ENCODE data around the gene NUDT4. TPM values are rescaled to one million over a fixed set of nuclear protein-coding genes. Genes with fewer than 3 reads are reported as not detected.

NUDT4 gene
- total and polyA plus RNA-seq, 9 of the 15 experiments (the other 6 are each of a cell fraction or from before 2014, with no cell fraction given): 38.1 to 164 (median 99.2) TPM

DNA sequence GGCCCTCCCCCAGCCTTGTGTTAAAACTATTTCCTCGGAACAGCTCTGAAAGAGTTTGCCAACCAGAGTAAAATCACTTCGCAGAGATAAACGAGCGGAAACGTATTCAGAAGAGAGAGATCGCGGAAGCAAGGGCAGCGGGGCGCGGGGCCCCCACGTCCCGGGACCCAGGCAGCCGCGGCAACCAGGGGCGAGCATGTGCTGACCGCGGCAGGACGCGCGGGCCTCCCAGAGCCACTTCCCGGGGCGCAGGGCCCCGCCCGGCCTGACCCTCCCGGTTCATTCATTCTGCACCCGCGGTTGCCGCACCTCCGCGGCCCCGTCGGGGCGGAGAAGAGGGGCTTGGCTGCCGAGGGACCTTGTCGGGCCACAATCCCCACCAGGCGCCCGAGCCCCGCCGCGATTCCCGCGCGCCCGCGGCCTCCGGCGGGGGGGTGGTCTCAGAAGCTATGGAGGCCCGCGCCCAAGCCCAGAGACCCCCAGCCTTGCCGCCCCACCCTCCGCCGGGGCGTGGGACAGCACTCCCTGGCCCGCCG lies 63.4 kb downstream of the NUDT4 start (continued):
- TF ChIP-seq RCOR1 (IDR thresholded peaks at IDR 0.05; ENCODE audit: borderline replicate concordance in 1 of 2, low read depth in 2 of 2, low read length in 2 of 2) (no peak), ZNF778 (CRISPR knock-in tag; IDR thresholded peaks at IDR 0.05) (no peak), MAZ (CRISPR knock-in tag; conservative IDR thresholded peaks at IDR 0.05 in 1 of 2, IDR thresholded peaks at IDR 0.05 in 1 of 2) (no peak), SRSF1 (IDR thresholded peaks at IDR 0.05; ENCODE audit: low read depth, low read length) (0 out of 2 replicates have a peak, but pooled peaks have one; percentile 55), ETS1 (conservative IDR thresholded peaks at IDR 0.05; ENCODE audit: control insufficient read depth, low read depth, low read length) (peak; percentile 41; the same call in 1 of the 2 replicates), BCOR (IDR thresholded peaks at IDR 0.05) (no peak)

- under 1% methylated on average over 66 of the region's 105 CpGs for WGBS (ENCODE audit: insufficient coverage, low coverage, missing lambda C conversion rate)
- ChIA-PET CTCF (ENCODE audit: low intra/inter-chr PET ratio) (no interaction called here), POLR2A (interaction anchor here (0.6 to 1.7 kb wide), 11 partner anchors 10 to 659 kb away, joined by 3 to 5 read pairs (median 3); no protein-coding TSS in a partner anchor)
- Histone ChIP-seq H3K36me3 (ENCODE audit: control insufficient read depth, insufficient read depth, low read length) (peaks cover 12% of the 10 kb centered on the region; the same call in 1 of the 3 replicates), H3K4me2 (ENCODE audit: insufficient read depth, low read length) (peak within 1 kb of the TSS; percentile 89), H3K79me2 (ENCODE audit: control insufficient read depth, insufficient read depth, low read length) (peaks cover 62% of the 10 kb centered on the region), H4K20me1 (replicated peaks; ENCODE audit: control insufficient read depth, insufficient read depth, low read length) (peaks cover 31% of the 10 kb centered on the region), H3K9me3 (replicated peaks; ENCODE audit: control insufficient read depth, insufficient read depth, low read depth, low read length) (no peaks in the 10 kb centered on the region), H3K27ac (ENCODE audit: extremely low read depth, low read depth, low read length) (peak within 1 kb of the TSS; percentile 93), H3K9ac (ENCODE audit: insufficient read depth in 1 of 2, low read depth in 2 of 2, low read length in 2 of 2) (peak within 1 kb of the TSS; percentile 94 to 99), H3K9me1 (ENCODE audit: control insufficient read depth, insufficient read depth, low read length) (peaks cover 7% of the 10 kb centered on the region), H2AFZ (ENCODE audit: low read depth, low read length) (peak within 1 kb of the TSS; percentile 88), H3K27me3 (ENCODE audit: control insufficient read depth in 2 of 2, insufficient read depth in 2 of 2, low read length in 2 of 2) (no peaks in the 10 kb centered on the region), H3K4me1 (replicated peaks in 1 of 2; ENCODE audit: control insufficient read depth in 2 of 2, insufficient read depth in 2 of 2, low read length in 2 of 2) (peaks cover 14 to 30% of the 10 kb centered on the region in 2 experiments), H3K4me3 (peak within 1 kb of the TSS; percentile 89)
- ATAC-seq: peak; percentile 88
- BruUV-seq (replicated peaks): no TSS peak
- intact Hi-C loops (cut with micrococcal nuclease): no loop called here
- in situ Hi-C loops (cut with MboI): no loop called here
- DNase-seq (ENCODE audit: extremely low read depth in 1 of 4, low spot score in 3 of 4): peak; percentile 93 to 97 (median 94)
- peak; percentile 78 for FAIRE-seq
- TF ChIP-seq TBL1XR1 (IDR thresholded peaks at IDR 0.05; ENCODE audit: low read length in 2 of 2) (no peak), SLC30A9 (CRISPR knock-in tag; IDR thresholded peaks at IDR 0.05) (no peak), ZBTB49 (CRISPR knock-in tag; IDR thresholded peaks at IDR 0.05; ENCODE audit: borderline replicate concordance) (no peak; the same call in 1 of the 2 replicates), TEAD4 (IDR thresholded peaks at IDR 0.05; ENCODE audit: low read length) (no peak), TEAD4 (CRISPR knock-in tag; IDR thresholded peaks at IDR 0.05; ENCODE audit: borderline replicate concordance) (no peak), DMBX1 (CRISPR knock-in tag; IDR thresholded peaks at IDR 0.05; ENCODE audit: borderline replicate concordance) (0 out of 2 replicates have a peak, but pooled peaks have one; percentile 40), XRCC5 (IDR thresholded peaks at IDR 0.05; ENCODE audit: low read depth, low read length) (no peak), KAT7 (CRISPR knock-in tag; IDR thresholded peaks at IDR 0.05; ENCODE audit: borderline replicate concordance) (0 out of 2 replicates have a peak, but pooled peaks have one; percentile 12)
Observed at GRCh38 chr12:93441617-93442410, 64.1 kb downstream of the NUDT4 start, which contains the start of gene UBE2N. UBE2N (minus strand) TSS chr12:93441947; CDS start chr12:93441884, 63 bp downstream.
